Adrenal gland (tissue), 12 donors: ENCODE results near the gene PRR12. TPM values are rescaled to one million over a fixed set of nuclear protein-coding genes. Genes with fewer than 3 reads are reported as not detected.

ENCODE experiments used
- DNase-seq, 7 donors: peaks; one replicate each; pipeline ENCODE4 v3.0.0-alpha.2; 2019 to 2020
- H3K27ac ChIP-seq, 5 donors: fragments of 200-600 bp; sonication (generic) in 4 of 5; 1 replicate in 3 of 5; 2 replicates in 2 of 5; pipeline versions ENCODE4 v1.5.1 to v1.8.0; 2016 to 2020; ENCODE audit warnings: mild to moderate bottlenecking in 1 of 5
- H3K27me3 ChIP-seq: fragments of 200-600 bp; 2 replicates; pipeline ENCODE4 v1.8.0; 2021
- H3K36me3 ChIP-seq, 2 donors: fragments of 200-600 bp; replicated peaks in 1 of 2; 1 replicate in 1 of 2; 2 replicates in 1 of 2; pipeline versions ENCODE4 v1.5.1 to v1.8.0; 2018 to 2022
- H3K4me1 ChIP-seq, 2 donors: fragments of 200-600 bp; replicated peaks in 1 of 2; 1 replicate in 1 of 2; 2 replicates in 1 of 2; pipeline versions ENCODE4 v1.5.1 to v1.8.0; 2018 to 2021
- H3K4me3 ChIP-seq, 4 donors: fragments of 200-600 bp; sonication (generic) in 3 of 4; one replicate each; pipeline ENCODE4 v1.5.1; 2016 to 2018
- H3K9me3 ChIP-seq, 3 donors: fragments of 200-600 bp; sonication (generic) in 1 of 3; replicated peaks in 1 of 3; 1 replicate in 2 of 3; 2 replicates in 1 of 3; pipeline versions ENCODE4 v1.5.1 to v1.8.0; 2016 to 2021
- CTCF ChIP-seq, 6 experiments: fragments of 450-650 bp in 4 of 6; fragments of 200-600 bp in 2 of 6; sonication (generic) in 1 of 6; IDR thresholded peaks; 1 replicate in 5 of 6; 2 replicates in 1 of 6; pipeline versions ENCODE4 v1.5.1 to v1.8.0; 2016 to 2021; ENCODE audit warnings: antibody characterized with exemption in 6 of 6, mild to moderate bottlenecking in 2 of 6, moderate library complexity in 1 of 6
- POLR2A ChIP-seq, 2 donors: fragments of 450-650 bp; IDR thresholded peaks; one replicate each; pipeline ENCODE4 v1.6.1; 2017; ENCODE audit warnings: antibody characterized with exemption in 2 of 2, mild to moderate bottlenecking in 2 of 2, moderate library complexity in 1 of 2
- WGBS, 4 donors: extraction: QIAGEN DNeasy Blood & Tissue Kit in 2 of 4; methylation state at CpG; one replicate each; pipeline versions ENCODE4 v1.1.5 to v1.1.7; 2013 to 2017; 5-methylcytosine and 5-hydroxymethylcytosine counted together
- intact Hi-C, 2 donors: fragments of 100-400 bp; cut with DNase I; formaldehyde crosslinking; loops; one replicate each; pipeline versions ENCODE4 v1.14.1 to v1.15.0; 2022 to 2023
- polyA plus RNA-seq, 3 donors: library from polyadenylated mRNA; stranded (reverse); fragments of 200-250 nt in 2 of 3; fragments of 350-450 nt in 1 of 3; fragmentation: Illumina TruSeq in 1 of 3; extraction: RNeasy Lipid Tissue Mini Kit (QIAGEN cat#74804) in 1 of 3; gene quantifications; one replicate each; pipeline ENCODE4 v1.2.3, GENCODE V29; 2013 to 2014
- total RNA-seq, 9 donors: library from RNA; depleted of rRNA in 4 of 9; stranded (reverse); fragments of >200 nt in 4 of 9; fragments of 120-200 nt in 1 of 9; fragmentation: NEBNext Ultra II Directional in 1 of 9; extraction: Animal tissue kit (Norgen Biotek cat#: 25700) in 1 of 9; gene quantifications; one replicate each; pipeline versions ENCODE4 v1.1.0 to v1.2.4, GENCODE V29; 2013 to 2023
- donor health status: healthy with polysubstance abuse.
- donor health status: Bipolar disorder and iron deficiency.
- donor health status: DM: yes; HTN: yes; CAD: no.
- donor health status: DM: no; HTN: no; CAD: no.
- donor health status: DM: no; HTN: no; CAD: no.
- donor health status: DM: yes; HTN: yes; CAD: no.

The PRR12 gene
- total and polyA plus RNA-seq, 12 donors = 2.9 to 49.8 (median 16.2) TPM

- TF ChIP-seq POLR2A (IDR thresholded peaks at IDR 0.05) = no peak
- peak in 1 of 7 donors; percentile 18 for DNase-seq
- 0 to 3% (median 2%) methylated on average over 8 of the region's 8 CpGs for WGBS, 4 donors
- intact Hi-C loops = loop anchor here in 1 of 2 donors (10.0 kb wide), 1 partner anchor 95 kb away; the partner anchor contains the start of gene PRMT1
- Histone ChIP-seq H3K9me3 (no peaks in the 10 kb centered on the region), H3K36me3 (peaks cover 0 to 8% of the 10 kb centered on the region in 2 donors), H3K4me3 (peak overlapping the region; percentile 26 to 76 (median 50)), H3K27ac (peak overlapping the region; percentile 11 to 80 (median 28)), H3K27me3 (no peaks in the 10 kb centered on the region), H3K4me1 (peaks cover 10 to 18% of the 10 kb centered on the region in 2 donors)
Measured at GRCh38 chr19:49579947-49580263, 11.1 kb upstream of the PRR12 start.

- TF ChIP-seq POLR2A (IDR thresholded peaks at IDR 0.05) (peak; percentile 72 to 95), CTCF (IDR thresholded peaks at IDR 0.05) (peak in 1 of 6 experiments; percentile 13)
- peak; percentile 94 to 98 (median 96) for DNase-seq
- WGBS, 4 donors = 2 to 4% (median 3%) methylated on average over 30 to 31 of the region's 31 CpGs
- no peaks in the 10 kb centered on the region for H3K9me3 ChIP-seq
- H3K4me3 ChIP-seq = peak within 1 kb of the TSS; percentile 26 to 76 (median 50)
- H3K36me3 ChIP-seq = peaks cover 0 to 8% of the 10 kb centered on the region in 2 donors
- H3K27me3 ChIP-seq = no peaks in the 10 kb centered on the region
- H3K27ac ChIP-seq = peak within 1 kb of the TSS; percentile 11 to 80 (median 28)
- intact Hi-C loops = loop anchor here in 1 of 2 donors (10.0 kb wide), 1 partner anchor 94 kb away; the partner anchor contains the start of gene PRMT1
- peaks cover 10 to 18% of the 10 kb centered on the region in 2 donors for H3K4me1 ChIP-seq
Measured at GRCh38 chr19:49580264-49581006, 10.5 kb upstream of the PRR12 start, which contains the start of gene NOSIP. Gene NOSIP (minus strand): TSS chr19:49580556. CDS start chr19:49560691, 19,865 bp downstream.

- intact Hi-C loops = loop anchor here in 1 of 2 donors (10.0 kb wide), 1 partner anchor 94 kb away; the partner anchor contains the start of gene PRMT1
- Histone ChIP-seq H3K9me3 (no peaks in the 10 kb centered on the region), H3K27me3 (no peaks in the 10 kb centered on the region), H3K4me1 (peaks cover 10 to 18% of the 10 kb centered on the region in 2 donors), H3K4me3 (peak within 1 kb of the TSS; percentile 26 to 76 (median 50)), H3K27ac (peak within 1 kb of the TSS; percentile 11 to 80 (median 28)), H3K36me3 (peaks cover 0 to 4% of the 10 kb centered on the region in 2 donors)
- 33 to 38% (median 34%) methylated on average over 10 to 15 of the region's 15 CpGs for WGBS, 4 donors
- DNase-seq = no peak
- no peak for TF ChIP-seq CTCF (IDR thresholded peaks at IDR 0.05)
- no peak for TF ChIP-seq POLR2A (IDR thresholded peaks at IDR 0.05)
Measured at GRCh38 chr19:49581007-49581508, 9.9 kb upstream of the PRR12 start, which contains the start of gene PRRG2. Gene PRRG2 (plus strand): TSS chr19:49581316. CDS start chr19:49583220, 1,904 bp downstream.

- TF ChIP-seq CTCF (IDR thresholded peaks at IDR 0.05) = no peak
- Histone ChIP-seq H3K9me3 (no peaks in the 10 kb centered on the region), H3K4me1 (peaks cover 10 to 18% of the 10 kb centered on the region in 2 donors), H3K36me3 (no peaks in the 10 kb centered on the region), H3K27me3 (no peaks in the 10 kb centered on the region), H3K27ac (no peak overlapping the region), H3K4me3 (no peak overlapping the region)
- no peak for DNase-seq
- intact Hi-C loops = loop anchor here in 1 of 2 donors (10.0 kb wide), 1 partner anchor 92 kb away; the partner anchor contains the start of gene PRMT1
- WGBS, 4 donors = 20 to 45% (median 41%) methylated on average over 1 to 2 of the region's 2 CpGs
Measured at GRCh38 chr19:49583239-49583638, 7.7 kb upstream of the PRR12 start.
